ENCODE results near the gene LAIR1. TPM values are rescaled to one million over a fixed set of nuclear protein-coding genes. Genes with fewer than 3 reads are reported as not detected.
"Not testable (repeated sequence)": the region's sequence is repeated elsewhere in the genome, so short reads cannot be mapped to it uniquely, and the experiment has no call there.

LAIR1 gene
- total and polyA plus RNA-seq, 4 donors: 1.2 to 16.3 (median 4.8) TPM

GRCh38 chr19:54325194-54325621, 39.5 kb downstream of the LAIR1 start:
- Histone ChIP-seq H3K9ac (ENCODE audit: low read depth in 1 of 2, low read length in 2 of 2) (no peak overlapping the region), H3K27me3 (ENCODE audit: control insufficient read depth in 4 of 4, insufficient read depth in 4 of 4, low read length in 3 of 4) (peaks cover 0 to 3% (median 0%) of the 10 kb centered on the region in 4 donors), H3K4me1 (ENCODE audit: control insufficient read depth in 4 of 4, insufficient read depth in 4 of 4, low read length in 3 of 4) (no peaks in the 10 kb centered on the region), H3K4me3 (ENCODE audit: low read depth in 1 of 3, low read length in 3 of 3) (no peak overlapping the region), H3K27ac (ENCODE audit: low read depth in 1 of 2, low read length in 2 of 2) (no peak overlapping the region), H3K9me3 (ENCODE audit: control insufficient read depth in 4 of 4, low read length in 3 of 4) (peaks cover 0 to 3% (median 0%) of the 10 kb centered on the region in 4 donors), H3K36me3 (ENCODE audit: control insufficient read depth in 4 of 4, insufficient read depth in 3 of 4, low read depth in 1 of 4, low read length in 3 of 4) (no peaks in the 10 kb centered on the region)
- peak; percentile 58 to 72 for TF ChIP-seq RAD21 (IDR thresholded peaks at IDR 0.05)
- no peak for TF ChIP-seq HNF4G (IDR thresholded peaks at IDR 0.05)
- TF ChIP-seq CTCF (IDR thresholded peaks at IDR 0.05; ENCODE audit: low read depth, low read length, missing input control): peak; percentile 70
- TF ChIP-seq FOXA1 (IDR thresholded peaks at IDR 0.05): no peak
- 4% methylated on average over 4 of the region's 4 CpGs for WGBS
- no peak for DNase-seq (ENCODE audit: low spot score)

DNA sequence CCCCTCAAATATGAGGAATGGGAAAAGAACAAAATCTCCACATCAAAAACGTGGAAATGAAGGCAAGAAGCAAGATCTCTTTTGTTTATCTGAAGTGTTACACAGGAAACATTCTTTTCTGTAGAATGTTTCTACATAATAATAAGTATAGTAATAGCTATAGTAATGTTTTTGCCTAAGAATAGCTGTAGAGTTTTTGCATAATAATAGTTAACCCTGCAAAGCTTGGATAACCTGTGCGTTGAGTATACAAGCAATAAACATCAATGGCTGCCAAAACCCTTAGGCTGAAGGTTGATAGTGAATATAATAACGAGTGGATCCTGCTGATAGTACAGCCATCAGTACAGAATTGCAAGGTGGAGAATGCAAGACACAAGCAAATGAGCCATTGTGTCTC, 40.7 kb downstream of the LAIR1 start:
- no peak for DNase-seq (ENCODE audit: low spot score)
- Histone ChIP-seq H3K4me1 (ENCODE audit: control insufficient read depth in 4 of 4, insufficient read depth in 4 of 4, low read length in 3 of 4) (no peaks in the 10 kb centered on the region), H3K9me3 (ENCODE audit: control insufficient read depth in 4 of 4, low read length in 3 of 4) (no peaks in the 10 kb centered on the region), H3K27ac (ENCODE audit: low read depth in 1 of 2, low read length in 2 of 2) (no peak overlapping the region), H3K9ac (ENCODE audit: low read depth in 1 of 2, low read length in 2 of 2) (no peak overlapping the region), H3K27me3 (ENCODE audit: control insufficient read depth in 4 of 4, insufficient read depth in 4 of 4, low read length in 3 of 4) (no peaks in the 10 kb centered on the region), H3K4me3 (ENCODE audit: low read depth in 1 of 3, low read length in 3 of 3) (no peak overlapping the region), H3K36me3 (ENCODE audit: control insufficient read depth in 4 of 4, insufficient read depth in 3 of 4, low read depth in 1 of 4, low read length in 3 of 4) (no peaks in the 10 kb centered on the region)
- WGBS: 17% methylated on average over 3 of the region's 3 CpGs
- TF ChIP-seq EGR1 (IDR thresholded peaks at IDR 0.05; ENCODE audit: low read depth in 2 of 2) (no peak), GABPA (IDR thresholded peaks at IDR 0.05 in 1 of 2, conservative IDR thresholded peaks at IDR 0.05 in 1 of 2) (no peak), ZBTB33 (IDR thresholded peaks at IDR 0.05) (no peak), HNF4G (IDR thresholded peaks at IDR 0.05) (no peak), YY1 (IDR thresholded peaks at IDR 0.05) (no peak)

DNA sequence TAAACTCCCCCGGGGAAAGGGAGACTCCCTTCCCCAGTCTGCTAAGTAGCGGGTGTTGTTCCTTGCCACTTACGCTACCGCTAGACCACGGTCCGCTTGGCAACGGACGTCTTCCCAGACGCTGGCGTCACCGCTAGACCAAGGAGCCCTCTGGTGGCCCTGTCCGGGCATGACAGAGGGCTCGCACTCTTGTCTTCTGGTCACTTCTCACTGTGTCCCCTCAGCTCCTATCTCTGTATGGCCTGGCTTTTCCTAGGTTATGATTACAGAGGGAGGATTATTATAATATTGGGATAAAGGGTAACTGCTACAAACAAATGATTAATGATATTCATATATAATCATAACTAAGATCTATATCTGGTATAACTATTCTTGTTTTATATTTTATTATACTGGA, 41.8 kb downstream of the LAIR1 start:
- H3K9ac ChIP-seq (ENCODE audit: low read depth in 1 of 2, low read length in 2 of 2); H3K4me1 ChIP-seq (ENCODE audit: control insufficient read depth in 4 of 4, insufficient read depth in 4 of 4, low read length in 3 of 4); H3K27ac ChIP-seq (ENCODE audit: low read depth in 1 of 2, low read length in 2 of 2); H3K27me3 ChIP-seq (ENCODE audit: control insufficient read depth in 4 of 4, insufficient read depth in 4 of 4, low read length in 3 of 4); H3K4me3 ChIP-seq (ENCODE audit: low read depth in 1 of 3, low read length in 3 of 3); H3K9me3 ChIP-seq (ENCODE audit: control insufficient read depth in 4 of 4, low read length in 3 of 4); H3K36me3 ChIP-seq (ENCODE audit: control insufficient read depth in 4 of 4, insufficient read depth in 3 of 4, low read depth in 1 of 4, low read length in 3 of 4); DNase-seq (ENCODE audit: low spot score): not testable (repeated sequence)
- 38% methylated on average over 9 of the region's 13 CpGs for WGBS

DNA sequence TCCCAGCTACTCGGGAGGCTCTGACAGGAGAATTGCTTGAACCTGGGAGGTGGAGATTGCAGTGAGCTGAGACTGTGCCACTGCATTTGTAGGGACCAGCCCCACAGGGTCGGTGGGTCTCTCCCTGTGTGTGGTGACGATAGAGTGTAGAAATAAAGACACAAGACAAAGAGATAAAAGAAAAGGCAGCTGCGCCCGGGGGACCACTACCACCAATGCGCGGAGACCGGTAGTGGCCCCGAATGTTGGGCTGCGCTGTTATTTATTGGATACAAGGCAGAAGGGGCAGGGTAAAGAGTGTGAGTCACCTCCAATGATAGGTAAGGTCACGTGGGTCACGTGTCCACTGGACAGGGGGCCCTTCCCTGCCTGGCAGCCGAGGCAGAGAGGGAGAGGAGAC, 42.4 kb downstream of the LAIR1 start:
- not testable (repeated sequence) for DNase-seq (ENCODE audit: low spot score); H3K4me1 ChIP-seq (ENCODE audit: control insufficient read depth in 4 of 4, insufficient read depth in 4 of 4, low read length in 3 of 4)

More for the DNA sequence above, 42.4 kb downstream of the LAIR1 start:
- H3K36me3 ChIP-seq (ENCODE audit: control insufficient read depth in 4 of 4, insufficient read depth in 3 of 4, low read depth in 1 of 4, low read length in 3 of 4); H3K9ac ChIP-seq (ENCODE audit: low read depth in 1 of 2, low read length in 2 of 2); H3K27ac ChIP-seq (ENCODE audit: low read depth in 1 of 2, low read length in 2 of 2); H3K9me3 ChIP-seq (ENCODE audit: control insufficient read depth in 4 of 4, low read length in 3 of 4); H3K27me3 ChIP-seq (ENCODE audit: control insufficient read depth in 4 of 4, insufficient read depth in 4 of 4, low read length in 3 of 4); H3K4me3 ChIP-seq (ENCODE audit: low read depth in 1 of 3, low read length in 3 of 3): not testable (repeated sequence)
- 86% methylated on average over 12 of the region's 13 CpGs for WGBS

All from liver (tissue), 9 donors.